ENCODE results near the gene LYZL1. TPM values are rescaled to one million over a fixed set of nuclear protein-coding genes. Genes with fewer than 3 reads are reported as not detected.

LYZL1 gene
- total RNA-seq, 5 donors from 2014 or later (not counting 1 experiment from before 2014, with no cell fraction given) = not detected

GRCh38 chr10:29326886-29327745 is 38.2 kb downstream of the LYZL1 start:
- Histone ChIP-seq H3K9me3 (no peaks in the 10 kb centered on the region), H3K4me3 (ENCODE audit: control insufficient read depth in 1 of 2, extremely low read depth in 1 of 2, low read length in 1 of 2) (no peak overlapping the region), H3K4me1 (ENCODE audit: control insufficient read depth in 1 of 2, extremely low read depth in 1 of 2, insufficient read depth in 2 of 2, low read length in 2 of 2) (no peaks in the 10 kb centered on the region), H3K27ac (ENCODE audit: low read length) (no peak overlapping the region), H3K27me3 (replicated peaks in 1 of 2; ENCODE audit: control insufficient read depth in 2 of 2, extremely low read depth in 1 of 2, insufficient read depth in 2 of 2, low read length in 1 of 2) (peaks cover 0 to 11% of the 10 kb centered on the region in 2 experiments), H3K36me3 (ENCODE audit: control insufficient read depth in 2 of 2, extremely low read depth in 1 of 2, insufficient read depth in 1 of 2, low read length in 1 of 2) (no peaks in the 10 kb centered on the region)
- H3K4me3 Mint-ChIP-seq = no peak overlapping the region
- H3K9me3 Mint-ChIP-seq = no peaks in the 10 kb centered on the region
- H3K27me3 Mint-ChIP-seq = peaks cover 14 to 18% of the 10 kb centered on the region in 2 donors
- WGBS (ENCODE audit: insufficient coverage) = 82% methylated on average over 9 of the region's 10 CpGs
- H3K27ac Mint-ChIP-seq = no peak overlapping the region
- CTCF ChIA-PET = no interaction called here
- DNase-seq = no peak
- no peaks in the 10 kb centered on the region for H3K4me1 Mint-ChIP-seq
- no peak for ATAC-seq (replicated peaks in 1 of 4)
- no peaks in the 10 kb centered on the region for H3K36me3 Mint-ChIP-seq
- POLR2A ChIA-PET = no interaction called here

- ATAC-seq (replicated peaks in 1 of 4) (no peak), DNase-seq (no peak)
- peaks cover 19 to 23% of the 10 kb centered on the region in 2 donors for H3K27me3 Mint-ChIP-seq
- H3K27ac ChIP-seq (ENCODE audit: low read length) = no peak overlapping the region
- no peak overlapping the region for H3K27ac Mint-ChIP-seq
- H3K4me1 Mint-ChIP-seq = no peaks in the 10 kb centered on the region
- H3K9me3 Mint-ChIP-seq = no peaks in the 10 kb centered on the region
- H3K27me3 ChIP-seq (replicated peaks in 1 of 2; ENCODE audit: control insufficient read depth in 2 of 2, extremely low read depth in 1 of 2, insufficient read depth in 2 of 2, low read length in 1 of 2) = peaks cover 0 to 13% of the 10 kb centered on the region in 2 experiments
- no peak overlapping the region for H3K4me3 Mint-ChIP-seq
- no peaks in the 10 kb centered on the region for H3K4me1 ChIP-seq (ENCODE audit: control insufficient read depth in 1 of 2, extremely low read depth in 1 of 2, insufficient read depth in 2 of 2, low read length in 2 of 2)
- H3K9me3 ChIP-seq = no peaks in the 10 kb centered on the region
- WGBS (ENCODE audit: insufficient coverage) = no CpG with 5 or more reads among the region's 6 CpGs
- no peaks in the 10 kb centered on the region for H3K36me3 Mint-ChIP-seq
- CTCF ChIA-PET = no interaction called here
- no peaks in the 10 kb centered on the region for H3K36me3 ChIP-seq (ENCODE audit: control insufficient read depth in 2 of 2, extremely low read depth in 1 of 2, insufficient read depth in 1 of 2, low read length in 1 of 2)
- POLR2A ChIA-PET = no interaction called here
- H3K4me3 ChIP-seq (ENCODE audit: control insufficient read depth in 1 of 2, extremely low read depth in 1 of 2, low read length in 1 of 2) = no peak overlapping the region
These were observed 38.9 kb downstream of the LYZL1 start for GRCh38 chr10:29327746-29328102.

GRCh38 chr10:29328983-29329382 is 40.1 kb downstream of the LYZL1 start:
- Histone ChIP-seq H3K4me1 (ENCODE audit: control insufficient read depth in 1 of 2, extremely low read depth in 1 of 2, insufficient read depth in 2 of 2, low read length in 2 of 2) (no peaks in the 10 kb centered on the region), H3K4me3 (ENCODE audit: control insufficient read depth in 1 of 2, extremely low read depth in 1 of 2, low read length in 1 of 2) (no peak overlapping the region), H3K27me3 (replicated peaks in 1 of 2; ENCODE audit: control insufficient read depth in 2 of 2, extremely low read depth in 1 of 2, insufficient read depth in 2 of 2, low read length in 1 of 2) (peaks cover 0 to 10% of the 10 kb centered on the region in 2 experiments), H3K9me3 (no peaks in the 10 kb centered on the region), H3K27ac (ENCODE audit: low read length) (no peak overlapping the region), H3K36me3 (ENCODE audit: control insufficient read depth in 2 of 2, extremely low read depth in 1 of 2, insufficient read depth in 1 of 2, low read length in 1 of 2) (no peaks in the 10 kb centered on the region)
- Mint-ChIP-seq H3K36me3 (no peaks in the 10 kb centered on the region), H3K4me3 (no peak overlapping the region), H3K4me1 (no peaks in the 10 kb centered on the region), H3K9me3 (no peaks in the 10 kb centered on the region), H3K27me3 (peaks cover 21 to 23% of the 10 kb centered on the region in 2 donors), H3K27ac (no peak overlapping the region)
- ChIA-PET POLR2A (no interaction called here), CTCF (no interaction called here)
- WGBS (ENCODE audit: insufficient coverage) = 87% methylated on average over 3 of the region's 3 CpGs
- DNase-seq = no peak
- no peak for ATAC-seq (replicated peaks in 1 of 4)

GRCh38 chr10:29329420-29329819 is 40.5 kb downstream of the LYZL1 start:
- H3K4me1 ChIP-seq (ENCODE audit: control insufficient read depth in 1 of 2, extremely low read depth in 1 of 2, insufficient read depth in 2 of 2, low read length in 2 of 2) = no peaks in the 10 kb centered on the region
- ChIA-PET POLR2A (no interaction called here), CTCF (no interaction called here)
- WGBS (ENCODE audit: insufficient coverage) = 80% methylated on average over 3 of the region's 5 CpGs
- peaks cover 0 to 7% of the 10 kb centered on the region in 2 experiments for H3K27me3 ChIP-seq (replicated peaks in 1 of 2; ENCODE audit: control insufficient read depth in 2 of 2, extremely low read depth in 1 of 2, insufficient read depth in 2 of 2, low read length in 1 of 2)
- no peaks in the 10 kb centered on the region for H3K36me3 Mint-ChIP-seq
- peaks cover 21 to 23% of the 10 kb centered on the region in 2 donors for H3K27me3 Mint-ChIP-seq
- ATAC-seq (replicated peaks in 1 of 4) (no peak), DNase-seq (no peak)
- no peak overlapping the region for H3K4me3 ChIP-seq (ENCODE audit: control insufficient read depth in 1 of 2, extremely low read depth in 1 of 2, low read length in 1 of 2)
- H3K9me3 Mint-ChIP-seq = no peaks in the 10 kb centered on the region
- no peaks in the 10 kb centered on the region for H3K36me3 ChIP-seq (ENCODE audit: control insufficient read depth in 2 of 2, extremely low read depth in 1 of 2, insufficient read depth in 1 of 2, low read length in 1 of 2)
- H3K4me3 Mint-ChIP-seq = no peak overlapping the region
- H3K4me1 Mint-ChIP-seq = no peaks in the 10 kb centered on the region
- H3K27ac ChIP-seq (ENCODE audit: low read length) = no peak overlapping the region
- no peaks in the 10 kb centered on the region for H3K9me3 ChIP-seq
- H3K27ac Mint-ChIP-seq = no peak overlapping the region

- Histone ChIP-seq H3K9me3 (no peaks in the 10 kb centered on the region), H3K4me3 (ENCODE audit: control insufficient read depth in 1 of 2, extremely low read depth in 1 of 2, low read length in 1 of 2) (no peak overlapping the region), H3K27me3 (replicated peaks in 1 of 2; ENCODE audit: control insufficient read depth in 2 of 2, extremely low read depth in 1 of 2, insufficient read depth in 2 of 2, low read length in 1 of 2) (peaks cover 0 to 11% of the 10 kb centered on the region in 2 experiments), H3K27ac (ENCODE audit: low read length) (no peak overlapping the region), H3K36me3 (ENCODE audit: control insufficient read depth in 2 of 2, extremely low read depth in 1 of 2, insufficient read depth in 1 of 2, low read length in 1 of 2) (no peaks in the 10 kb centered on the region), H3K4me1 (ENCODE audit: control insufficient read depth in 1 of 2, extremely low read depth in 1 of 2, insufficient read depth in 2 of 2, low read length in 2 of 2) (no peaks in the 10 kb centered on the region)
- no peak overlapping the region for H3K4me3 Mint-ChIP-seq
- no peak overlapping the region for H3K27ac Mint-ChIP-seq
- ChIA-PET POLR2A (no interaction called here), CTCF (no interaction called here)
- ATAC-seq (replicated peaks in 1 of 4) = no peak
- no peak for DNase-seq
- no peaks in the 10 kb centered on the region for H3K36me3 Mint-ChIP-seq
- H3K9me3 Mint-ChIP-seq = peaks cover 0 to 4% (median 0%) of the 10 kb centered on the region in 3 donors
- 89% methylated on average over 3 of the region's 4 CpGs for WGBS (ENCODE audit: insufficient coverage)
- H3K4me1 Mint-ChIP-seq = no peaks in the 10 kb centered on the region
- peaks cover 23 to 32% of the 10 kb centered on the region in 2 donors for H3K27me3 Mint-ChIP-seq
These were observed 43.3 kb downstream of the LYZL1 start for GRCh38 chr10:29332061-29332760.

- ATAC-seq (replicated peaks in 1 of 4) = no peak
- Mint-ChIP-seq H3K9me3 (peaks cover 0 to 4% (median 0%) of the 10 kb centered on the region in 3 donors), H3K27ac (no peak overlapping the region), H3K27me3 (peaks cover 20 to 33% of the 10 kb centered on the region in 2 donors), H3K36me3 (no peaks in the 10 kb centered on the region), H3K4me1 (no peaks in the 10 kb centered on the region), H3K4me3 (no peak overlapping the region)
- H3K9me3 ChIP-seq = no peaks in the 10 kb centered on the region
- POLR2A ChIA-PET = no interaction called here
- CTCF ChIA-PET = no interaction called here
- no peaks in the 10 kb centered on the region for H3K4me1 ChIP-seq (ENCODE audit: control insufficient read depth in 1 of 2, extremely low read depth in 1 of 2, insufficient read depth in 2 of 2, low read length in 2 of 2)
- H3K27me3 ChIP-seq (replicated peaks in 1 of 2; ENCODE audit: control insufficient read depth in 2 of 2, extremely low read depth in 1 of 2, insufficient read depth in 2 of 2, low read length in 1 of 2) = peaks cover 0 to 11% of the 10 kb centered on the region in 2 experiments
- no peaks in the 10 kb centered on the region for H3K36me3 ChIP-seq (ENCODE audit: control insufficient read depth in 2 of 2, extremely low read depth in 1 of 2, insufficient read depth in 1 of 2, low read length in 1 of 2)
- H3K27ac ChIP-seq (ENCODE audit: low read length) = no peak overlapping the region
- WGBS (ENCODE audit: insufficient coverage) = 46% methylated on average over 4 of the region's 5 CpGs
- DNase-seq = no peak
- H3K4me3 ChIP-seq (ENCODE audit: control insufficient read depth in 1 of 2, extremely low read depth in 1 of 2, low read length in 1 of 2) = no peak overlapping the region
These were observed 43.9 kb downstream of the LYZL1 start for GRCh38 chr10:29332761-29333148.
